ENCODE measurements around the gene VAV3. TPM values are rescaled to one million over a fixed set of nuclear protein-coding genes. Genes with fewer than 3 reads are reported as not detected.

Gene VAV3
- total RNA-seq, 5 donors from 2014 or later (not counting 1 experiment from before 2014, with no cell fraction given), result 3.7 to 13.4 (median 4.6) TPM

GRCh38 chr1:107838056-107838455, 126.9 kb downstream of the VAV3 start:
- WGBS (ENCODE audit: insufficient coverage), result 100% methylated on average over 2 of the region's 4 CpGs
- DNase-seq (no peak), ATAC-seq (replicated peaks in 1 of 4) (no peak)
- peaks cover 21 to 22% of the 10 kb centered on the region in 2 experiments for H3K4me1 ChIP-seq (ENCODE audit: control insufficient read depth in 1 of 2, extremely low read depth in 1 of 2, insufficient read depth in 2 of 2, low read length in 2 of 2)
- no peak overlapping the region for H3K27ac Mint-ChIP-seq
- peaks cover 4% of the 10 kb centered on the region for H3K36me3 Mint-ChIP-seq
- no peaks in the 10 kb centered on the region for H3K36me3 ChIP-seq (ENCODE audit: control insufficient read depth in 2 of 2, extremely low read depth in 1 of 2, insufficient read depth in 1 of 2, low read length in 1 of 2)
- H3K4me1 Mint-ChIP-seq, result peaks cover 46 to 68% (median 56%) of the 10 kb centered on the region in 3 donors
- no peak overlapping the region for H3K27ac ChIP-seq (ENCODE audit: low read length)
- H3K9me3 Mint-ChIP-seq, result peaks cover 0 to 8% (median 0%) of the 10 kb centered on the region in 3 donors
- no peaks in the 10 kb centered on the region for H3K9me3 ChIP-seq
- no peaks in the 10 kb centered on the region for H3K27me3 Mint-ChIP-seq
- ChIA-PET POLR2A (no interaction called here), CTCF (no interaction called here)
- no peak overlapping the region for H3K4me3 ChIP-seq (ENCODE audit: control insufficient read depth in 1 of 2, extremely low read depth in 1 of 2, low read length in 1 of 2)
- no peak overlapping the region for H3K4me3 Mint-ChIP-seq
- H3K27me3 ChIP-seq (replicated peaks in 1 of 2; ENCODE audit: control insufficient read depth in 2 of 2, extremely low read depth in 1 of 2, insufficient read depth in 2 of 2, low read length in 1 of 2), result peaks cover 0 to 3% of the 10 kb centered on the region in 2 experiments

- H3K4me3 ChIP-seq (ENCODE audit: control insufficient read depth in 1 of 2, extremely low read depth in 1 of 2, low read length in 1 of 2), result no peak overlapping the region
- H3K4me1 ChIP-seq (ENCODE audit: control insufficient read depth in 1 of 2, extremely low read depth in 1 of 2, insufficient read depth in 2 of 2, low read length in 2 of 2), result peaks cover 2 to 18% of the 10 kb centered on the region in 2 experiments
- H3K9me3 ChIP-seq, result no peaks in the 10 kb centered on the region
- H3K27ac ChIP-seq (ENCODE audit: low read length), result no peak overlapping the region
- no peak for DNase-seq
- no peaks in the 10 kb centered on the region for H3K36me3 ChIP-seq (ENCODE audit: control insufficient read depth in 2 of 2, extremely low read depth in 1 of 2, insufficient read depth in 1 of 2, low read length in 1 of 2)
- CTCF ChIA-PET, result interaction anchor here in 1 of 2 donors (1.1 kb wide), 1 partner anchor 53 kb away, joined by 3 read pairs; no protein-coding TSS in a partner anchor
- Mint-ChIP-seq H3K9me3 (peaks cover 0 to 8% (median 0%) of the 10 kb centered on the region in 3 donors), H3K36me3 (peaks cover 4% of the 10 kb centered on the region), H3K27ac (no peak overlapping the region), H3K4me3 (no peak overlapping the region), H3K4me1 (peaks cover 43 to 59% (median 45%) of the 10 kb centered on the region in 3 donors), H3K27me3 (no peaks in the 10 kb centered on the region)
- H3K27me3 ChIP-seq (replicated peaks in 1 of 2; ENCODE audit: control insufficient read depth in 2 of 2, extremely low read depth in 1 of 2, insufficient read depth in 2 of 2, low read length in 1 of 2), result peaks cover 0 to 3% of the 10 kb centered on the region in 2 experiments
- ATAC-seq (replicated peaks in 1 of 4), result no peak
- 98% methylated on average over 3 of the region's 4 CpGs for WGBS (ENCODE audit: insufficient coverage)
- POLR2A ChIA-PET, result no interaction called here
These were observed 129.8 kb downstream of the VAV3 start for GRCh38 chr1:107835151-107835670.

GRCh38 chr1:107833061-107833460, 131.9 kb downstream of the VAV3 start:
- ChIA-PET POLR2A (no interaction called here), CTCF (no interaction called here)
- Histone ChIP-seq H3K36me3 (ENCODE audit: control insufficient read depth in 2 of 2, extremely low read depth in 1 of 2, insufficient read depth in 1 of 2, low read length in 1 of 2) (no peaks in the 10 kb centered on the region), H3K27ac (ENCODE audit: low read length) (no peak overlapping the region), H3K4me3 (ENCODE audit: control insufficient read depth in 1 of 2, extremely low read depth in 1 of 2, low read length in 1 of 2) (no peak overlapping the region), H3K9me3 (no peaks in the 10 kb centered on the region), H3K27me3 (replicated peaks in 1 of 2; ENCODE audit: control insufficient read depth in 2 of 2, extremely low read depth in 1 of 2, insufficient read depth in 2 of 2, low read length in 1 of 2) (peaks cover 0 to 3% of the 10 kb centered on the region in 2 experiments), H3K4me1 (ENCODE audit: control insufficient read depth in 1 of 2, extremely low read depth in 1 of 2, insufficient read depth in 2 of 2, low read length in 2 of 2) (peaks cover 17 to 32% of the 10 kb centered on the region in 2 experiments)
- Mint-ChIP-seq H3K36me3 (peaks cover 4% of the 10 kb centered on the region), H3K9me3 (peaks cover 0 to 8% (median 0%) of the 10 kb centered on the region in 3 donors), H3K4me3 (no peak overlapping the region), H3K27me3 (no peaks in the 10 kb centered on the region), H3K4me1 (peaks cover 55 to 67% (median 61%) of the 10 kb centered on the region in 3 donors), H3K27ac (no peak overlapping the region)
- no peak for ATAC-seq (replicated peaks in 1 of 4)
- no peak for DNase-seq
- whole genome bisulfite sequencing (ENCODE audit: insufficient coverage), result no CpG with 5 or more reads among the region's 2 CpGs

- Mint-ChIP-seq H3K36me3 (peaks cover 4% of the 10 kb centered on the region), H3K4me3 (no peak overlapping the region), H3K27ac (no peak overlapping the region), H3K4me1 (peaks cover 60 to 73% (median 61%) of the 10 kb centered on the region in 3 donors), H3K9me3 (no peaks in the 10 kb centered on the region), H3K27me3 (no peaks in the 10 kb centered on the region)
- ChIA-PET POLR2A (interaction anchor here (0.6 to 1.1 kb wide), 2 partner anchors 9 to 15 kb away, joined by 3 read pairs; no protein-coding TSS in a partner anchor), CTCF (interaction anchor here in 1 of 2 donors (0.6 to 1.5 kb wide), 3 partner anchors 46 to 1054 kb away, joined by 3 to 4 read pairs (median 3); no protein-coding TSS in a partner anchor)
- WGBS (ENCODE audit: insufficient coverage), result 100% methylated on average over 1 of the region's 2 CpGs
- H3K4me1 ChIP-seq (ENCODE audit: control insufficient read depth in 1 of 2, extremely low read depth in 1 of 2, insufficient read depth in 2 of 2, low read length in 2 of 2), result peaks cover 20 to 34% of the 10 kb centered on the region in 2 experiments
- ATAC-seq (replicated peaks in 1 of 4) (no peak), DNase-seq (no peak)
- H3K27ac ChIP-seq (ENCODE audit: low read length), result no peak overlapping the region
- peaks cover 0 to 3% of the 10 kb centered on the region in 2 experiments for H3K27me3 ChIP-seq (replicated peaks in 1 of 2; ENCODE audit: control insufficient read depth in 2 of 2, extremely low read depth in 1 of 2, insufficient read depth in 2 of 2, low read length in 1 of 2)
- no peak overlapping the region for H3K4me3 ChIP-seq (ENCODE audit: control insufficient read depth in 1 of 2, extremely low read depth in 1 of 2, low read length in 1 of 2)
- H3K36me3 ChIP-seq (ENCODE audit: control insufficient read depth in 2 of 2, extremely low read depth in 1 of 2, insufficient read depth in 1 of 2, low read length in 1 of 2), result no peaks in the 10 kb centered on the region
- H3K9me3 ChIP-seq, result no peaks in the 10 kb centered on the region
These were observed 133.1 kb downstream of the VAV3 start for GRCh38 chr1:107831921-107832320.

GRCh38 chr1:107830526-107830925, 134.5 kb downstream of the VAV3 start:
- Histone ChIP-seq H3K27me3 (replicated peaks in 1 of 2; ENCODE audit: control insufficient read depth in 2 of 2, extremely low read depth in 1 of 2, insufficient read depth in 2 of 2, low read length in 1 of 2) (peaks cover 0 to 3% of the 10 kb centered on the region in 2 experiments), H3K4me3 (ENCODE audit: control insufficient read depth in 1 of 2, extremely low read depth in 1 of 2, low read length in 1 of 2) (no peak overlapping the region), H3K9me3 (no peaks in the 10 kb centered on the region), H3K4me1 (ENCODE audit: control insufficient read depth in 1 of 2, extremely low read depth in 1 of 2, insufficient read depth in 2 of 2, low read length in 2 of 2) (peaks cover 20 to 31% of the 10 kb centered on the region in 2 experiments), H3K27ac (ENCODE audit: low read length) (no peak overlapping the region), H3K36me3 (ENCODE audit: control insufficient read depth in 2 of 2, extremely low read depth in 1 of 2, insufficient read depth in 1 of 2, low read length in 1 of 2) (no peaks in the 10 kb centered on the region)
- ATAC-seq (replicated peaks in 1 of 4) (no peak), DNase-seq (no peak)
- no peaks in the 10 kb centered on the region for H3K27me3 Mint-ChIP-seq
- H3K4me3 Mint-ChIP-seq, result no peak overlapping the region
- WGBS (ENCODE audit: insufficient coverage), result 88% methylated on average over 1 of the region's 3 CpGs
- peak overlapping the region in 1 of 2 donors; percentile 59 for H3K27ac Mint-ChIP-seq
- POLR2A ChIA-PET, result interaction anchor here in 1 of 2 donors (0.7 kb wide), 1 partner anchor 8 kb away, joined by 5 read pairs; no protein-coding TSS in a partner anchor
- no peaks in the 10 kb centered on the region for H3K9me3 Mint-ChIP-seq
- no peaks in the 10 kb centered on the region for H3K36me3 Mint-ChIP-seq
- peaks cover 49 to 67% (median 50%) of the 10 kb centered on the region in 3 donors for H3K4me1 Mint-ChIP-seq
- CTCF ChIA-PET, result interaction anchor here in 1 of 2 donors (0.7 to 1.5 kb wide), 2 partner anchors 48 to 302 kb away, joined by 3 to 4 read pairs; no protein-coding TSS in a partner anchor

- ChIA-PET CTCF (interaction anchor here in 1 of 2 donors (0.9 to 1.0 kb wide), 3 partner anchors 36 to 48 kb away, joined by 3 to 4 read pairs (median 4); no protein-coding TSS in a partner anchor), POLR2A (no interaction called here)
- peaks cover 0 to 1% of the 10 kb centered on the region in 2 experiments for H3K27me3 ChIP-seq (replicated peaks in 1 of 2; ENCODE audit: control insufficient read depth in 2 of 2, extremely low read depth in 1 of 2, insufficient read depth in 2 of 2, low read length in 1 of 2)
- no peak overlapping the region for H3K4me3 ChIP-seq (ENCODE audit: control insufficient read depth in 1 of 2, extremely low read depth in 1 of 2, low read length in 1 of 2)
- H3K27me3 Mint-ChIP-seq, result no peaks in the 10 kb centered on the region
- no peak for ATAC-seq (replicated peaks in 1 of 4)
- peaks cover 20 to 29% of the 10 kb centered on the region in 2 experiments for H3K4me1 ChIP-seq (ENCODE audit: control insufficient read depth in 1 of 2, extremely low read depth in 1 of 2, insufficient read depth in 2 of 2, low read length in 2 of 2)
- peak overlapping the region; percentile 16 for H3K27ac ChIP-seq (ENCODE audit: low read length)
- H3K4me3 Mint-ChIP-seq, result peak overlapping the region in 1 of 3 donors; percentile 24
- no peaks in the 10 kb centered on the region for H3K36me3 Mint-ChIP-seq
- no peak for DNase-seq
- no peaks in the 10 kb centered on the region for H3K9me3 Mint-ChIP-seq
- no peaks in the 10 kb centered on the region for H3K9me3 ChIP-seq
- peak overlapping the region; percentile 51 to 65 for H3K27ac Mint-ChIP-seq
- WGBS (ENCODE audit: insufficient coverage), result no CpG with 5 or more reads among the region's 1 CpG
- no peaks in the 10 kb centered on the region for H3K36me3 ChIP-seq (ENCODE audit: control insufficient read depth in 2 of 2, extremely low read depth in 1 of 2, insufficient read depth in 1 of 2, low read length in 1 of 2)
- peaks cover 48 to 64% (median 49%) of the 10 kb centered on the region in 3 donors for H3K4me1 Mint-ChIP-seq
These were observed 134.9 kb downstream of the VAV3 start for GRCh38 chr1:107830075-107830474.

Measured in T-cell (primary cell).